ENCODE measurements around the gene SLC1A7. TPM values are rescaled to one million over a fixed set of nuclear protein-coding genes. Genes with fewer than 3 reads are reported as not detected.

Gene SLC1A7
- polyA plus RNA-seq, 2 of the 4 experiments (the other 2 are of a cell fraction) = 0.04 to 0.12 TPM

- Histone ChIP-seq H3K4me1 (peaks cover 6% of the 10 kb centered on the region; the same call in 2 of the 3 replicates), H3K9me3 (no peaks in the 10 kb centered on the region), H3K27ac (no peak overlapping the region), H3K4me2 (no peak overlapping the region), H3K4me3 (no peak overlapping the region)
- DNase-seq (ENCODE audit: low read depth in 1 of 2, low spot score in 1 of 2) (no peak), ATAC-seq (no peak), FAIRE-seq (no peak)
- 70% methylated on average over 4 of the region's 4 CpGs for WGBS (ENCODE audit: missing lambda C conversion rate)
- ChIA-PET POLR2A (no interaction called here), CTCF (interaction anchor here (2.2 kb wide), 1 partner anchor 267 kb away, joined by 9 read pairs; the partner anchor contains the start of gene ECHDC2)
- TF ChIP-seq REST (IDR thresholded peaks at IDR 0.05) (no peak), USF2 (IDR thresholded peaks at IDR 0.05) (no peak), ZSCAN20 (CRISPR knock-in tag; IDR thresholded peaks at IDR 0.05) (no peak), EHF (CRISPR knock-in tag; IDR thresholded peaks at IDR 0.05) (no peak), SMC3 (IDR thresholded peaks at IDR 0.05) (no peak), MAFK (IDR thresholded peaks at IDR 0.05; ENCODE audit: partially characterized antibody) (no peak), CTCF (IDR thresholded peaks at IDR 0.05) (no peak), BCL3 (IDR thresholded peaks at IDR 0.05) (no peak), ELK1 (IDR thresholded peaks at IDR 0.05; ENCODE audit: low read depth, low read length) (no peak), CEBPB (IDR thresholded peaks at IDR 0.05) (no peak), RAD21 (conservative IDR thresholded peaks at IDR 0.05 in 1 of 2, IDR thresholded peaks at IDR 0.05 in 1 of 2) (no peak)
These were observed 45.7 kb upstream of the SLC1A7 start for GRCh38 chr1:53188099-53188498.

- 60% methylated on average over 1 of the region's 1 CpG for WGBS (ENCODE audit: missing lambda C conversion rate)
- no peak for ATAC-seq
- H3K9me3 ChIP-seq = no peaks in the 10 kb centered on the region
- ChIA-PET CTCF (interaction anchor here (0.8 to 2.3 kb wide), 7 partner anchors 11 to 283 kb away, joined by 3 to 10 read pairs (median 4); partner anchors contain the start of gene ECHDC2), POLR2A (no interaction called here)
- no peak overlapping the region for H3K27ac ChIP-seq
- FAIRE-seq = no peak
- no peak for DNase-seq (ENCODE audit: low read depth in 1 of 2, low spot score in 1 of 2)
- H3K4me1 ChIP-seq = peaks cover 11% of the 10 kb centered on the region; the same call in 2 of the 3 replicates
- H3K4me3 ChIP-seq = no peak overlapping the region
- H3K4me2 ChIP-seq = no peak overlapping the region
- TF ChIP-seq JUN (IDR thresholded peaks at IDR 0.05) (no peak), ZC3H11A (IDR thresholded peaks at IDR 0.05) (no peak), ELK1 (IDR thresholded peaks at IDR 0.05; ENCODE audit: low read depth, low read length) (no peak), EP300 (IDR thresholded peaks at IDR 0.05) (no peak), HEYL (CRISPR knock-in tag; IDR thresholded peaks at IDR 0.05) (no peak), SMC3 (IDR thresholded peaks at IDR 0.05) (no peak), BHLHE40 (IDR thresholded peaks at IDR 0.05; ENCODE audit: low read depth, low read length) (no peak), FOSL2 (IDR thresholded peaks at IDR 0.05) (no peak), FOSL2 (CRISPR knock-in tag; IDR thresholded peaks at IDR 0.05) (no peak), POLR2A (IDR thresholded peaks at IDR 0.05; ENCODE audit: low read length) (no peak), E2F6 (IDR thresholded peaks at IDR 0.05; ENCODE audit: borderline replicate concordance, low read depth) (no peak), CBX2 (IDR thresholded peaks at IDR 0.05; ENCODE audit: borderline replicate concordance, low read depth) (no peak), ZNF302 (CRISPR knock-in tag; IDR thresholded peaks at IDR 0.05) (no peak), HOXB13 (CRISPR knock-in tag; IDR thresholded peaks at IDR 0.05; ENCODE audit: low read depth) (no peak), RNF2 (IDR thresholded peaks at IDR 0.05; ENCODE audit: borderline replicate concordance, low read depth) (no peak), SREBF2 (IDR thresholded peaks at IDR 0.05) (no peak), MAX (IDR thresholded peaks at IDR 0.05) (no peak), USF2 (IDR thresholded peaks at IDR 0.05) (no peak)
These were observed 45.0 kb upstream of the SLC1A7 start for GRCh38 chr1:53187401-53187800.

All from A549 (cell line).